ENCODE results near the gene OR5B21. TPM values are rescaled to one million over a fixed set of nuclear protein-coding genes. Genes with fewer than 3 reads are reported as not detected.

OR5B21 gene
- total RNA-seq, 1 experiment from 2014 or later: not detected

- Histone ChIP-seq H3K36me3 (no peaks in the 10 kb centered on the region), H3K4me1 (replicated peaks) (no peaks in the 10 kb centered on the region), H3K27me3 (replicated peaks) (no peaks in the 10 kb centered on the region), H3K4me3 (no peak overlapping the region), H3K27ac (no peak overlapping the region), H3K9me3 (replicated peaks) (0 out of 2 replicates have a peak, but pooled peaks cover 2% of the 10 kb centered on the region)
- no peak for DNase-seq (ENCODE audit: low read depth in 1 of 2, low spot score in 2 of 2)
Observed at GRCh38 chr11:58466293-58466692, 41.6 kb downstream of the OR5B21 start.

GRCh38 chr11:58465690-58466089 is 42.2 kb downstream of the OR5B21 start:
- no peaks in the 10 kb centered on the region for H3K27me3 ChIP-seq (replicated peaks)
- H3K9me3 ChIP-seq (replicated peaks): 0 out of 2 replicates have a peak, but pooled peaks cover 2% of the 10 kb centered on the region
- DNase-seq (ENCODE audit: low read depth in 1 of 2, low spot score in 2 of 2): no peak
- no peaks in the 10 kb centered on the region for H3K4me1 ChIP-seq (replicated peaks)
- no peak overlapping the region for H3K27ac ChIP-seq
- no peaks in the 10 kb centered on the region for H3K36me3 ChIP-seq
- no peak overlapping the region for H3K4me3 ChIP-seq

Other genes starting within 250 kb of the OR5B21 start
- not detected in 2 replicates for gene OR10W1, start 239.8 kb downstream of the OR5B21 start, total RNA-seq (2014; rRNA removed; shearing (Covaris generic))
- gene OR5B17, start 149.0 kb downstream of the OR5B21 start, total RNA-seq (2014; rRNA removed; shearing (Covaris generic)): not detected in 2 replicates
- gene OR5B3, start 101.2 kb downstream of the OR5B21 start, total RNA-seq (2014; rRNA removed; shearing (Covaris generic)): not detected in 2 replicates
- not detected in 2 replicates for gene OR5B2, start 80.0 kb downstream of the OR5B21 start, total RNA-seq (2014; rRNA removed; shearing (Covaris generic))
- not detected in 2 replicates for gene OR5B12, start 65.9 kb downstream of the OR5B21 start, total RNA-seq (2014; rRNA removed; shearing (Covaris generic))
- 4.0 and 4.9 TPM in 2 replicates for gene LPXN, start 67.8 kb upstream of the OR5B21 start, total RNA-seq (2014; rRNA removed; shearing (Covaris generic))
- gene ZFP91, start 71.0 kb upstream of the OR5B21 start, total RNA-seq (2014; rRNA removed; shearing (Covaris generic)): 68.1 and 83.8 TPM in 2 replicates
- gene CNTF, start 114.6 kb upstream of the OR5B21 start, total RNA-seq (2014; rRNA removed; shearing (Covaris generic)): 0.16 and 1.9 TPM in 2 replicates
- not detected in 2 replicates for gene GLYAT, start 223.8 kb upstream of the OR5B21 start, total RNA-seq (2014; rRNA removed; shearing (Covaris generic))